GM12872 (cell line): ENCODE measurements around the gene RASSF5.

Experiments used
- TF ChIP-seq, protein P1 (sequence below): IDR thresholded peaks from 3 replicates; pipeline ENCODE4 v1.5.1; 2011; ENCODE audit warnings: low read depth, mild to moderate bottlenecking, low read length, moderate library complexity; ENCODE audit not compliant: insufficient read depth

Gene RASSF5

DNA sequence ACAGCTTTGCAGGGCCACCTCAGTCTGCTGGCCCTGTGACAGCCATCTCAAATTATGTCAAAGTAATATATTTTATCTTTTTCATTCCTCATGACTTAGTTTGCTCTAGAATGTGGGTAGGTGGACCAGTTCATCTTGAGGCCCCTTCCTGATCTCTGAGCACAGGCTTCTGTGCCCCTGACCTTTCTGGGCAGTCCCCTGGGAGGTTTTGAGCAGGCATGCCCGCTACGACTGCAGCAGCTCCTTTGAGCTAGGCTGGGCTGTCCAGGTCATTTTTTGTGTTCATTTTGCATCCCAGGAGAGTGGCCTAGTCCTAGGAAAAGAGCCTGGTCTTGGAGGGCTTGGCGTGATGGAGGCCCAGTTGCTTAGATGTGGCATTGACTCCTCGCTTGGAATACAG, 62.2 kb downstream of the RASSF5 start:
- TF ChIP-seq, protein P1, sequence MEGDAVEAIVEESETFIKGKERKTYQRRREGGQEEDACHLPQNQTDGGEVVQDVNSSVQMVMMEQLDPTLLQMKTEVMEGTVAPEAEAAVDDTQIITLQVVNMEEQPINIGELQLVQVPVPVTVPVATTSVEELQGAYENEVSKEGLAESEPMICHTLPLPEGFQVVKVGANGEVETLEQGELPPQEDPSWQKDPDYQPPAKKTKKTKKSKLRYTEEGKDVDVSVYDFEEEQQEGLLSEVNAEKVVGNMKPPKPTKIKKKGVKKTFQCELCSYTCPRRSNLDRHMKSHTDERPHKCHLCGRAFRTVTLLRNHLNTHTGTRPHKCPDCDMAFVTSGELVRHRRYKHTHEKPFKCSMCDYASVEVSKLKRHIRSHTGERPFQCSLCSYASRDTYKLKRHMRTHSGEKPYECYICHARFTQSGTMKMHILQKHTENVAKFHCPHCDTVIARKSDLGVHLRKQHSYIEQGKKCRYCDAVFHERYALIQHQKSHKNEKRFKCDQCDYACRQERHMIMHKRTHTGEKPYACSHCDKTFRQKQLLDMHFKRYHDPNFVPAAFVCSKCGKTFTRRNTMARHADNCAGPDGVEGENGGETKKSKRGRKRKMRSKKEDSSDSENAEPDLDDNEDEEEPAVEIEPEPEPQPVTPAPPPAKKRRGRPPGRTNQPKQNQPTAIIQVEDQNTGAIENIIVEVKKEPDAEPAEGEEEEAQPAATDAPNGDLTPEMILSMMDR, result no peak

DNA sequence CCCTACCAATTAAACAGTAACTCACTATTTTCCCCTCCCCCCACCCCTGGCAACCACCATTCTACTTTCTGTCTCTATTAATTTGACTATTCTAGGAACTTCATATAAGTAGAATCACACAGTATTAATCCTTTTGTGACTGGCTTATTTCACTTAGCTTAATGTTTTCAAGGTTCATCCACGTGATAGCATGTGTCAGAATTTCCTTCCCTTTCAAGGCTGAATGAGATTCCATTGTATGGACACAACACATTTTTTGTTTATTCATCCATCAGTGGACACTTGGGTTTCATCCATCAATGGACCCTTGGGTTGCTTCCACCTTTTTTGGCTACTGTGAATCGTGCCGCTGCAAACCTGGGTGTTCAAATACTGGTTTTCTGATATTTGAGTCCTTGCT, 63.2 kb downstream of the RASSF5 start:
- TF ChIP-seq, protein P1, result no peak

DNA sequence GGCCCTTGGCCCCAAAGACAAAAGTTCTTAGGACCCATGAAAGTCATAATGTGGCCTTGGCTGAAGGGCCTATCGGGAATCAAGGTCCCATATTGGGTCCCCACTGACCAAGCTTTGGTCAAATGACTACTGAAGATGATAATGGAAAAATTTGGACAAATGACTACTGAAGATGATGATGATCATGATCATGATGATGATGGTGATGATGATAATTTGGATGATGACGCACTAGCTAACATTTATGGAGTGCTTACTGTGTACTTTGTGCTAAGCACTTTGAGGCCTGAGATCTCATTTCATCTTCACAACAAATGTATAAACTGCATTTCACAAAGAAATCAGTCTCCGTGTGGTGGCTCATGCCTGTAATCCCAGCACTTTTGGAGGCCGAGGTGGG, 65.5 kb downstream of the RASSF5 start:
- TF ChIP-seq, protein P1, result no peak

DNA sequence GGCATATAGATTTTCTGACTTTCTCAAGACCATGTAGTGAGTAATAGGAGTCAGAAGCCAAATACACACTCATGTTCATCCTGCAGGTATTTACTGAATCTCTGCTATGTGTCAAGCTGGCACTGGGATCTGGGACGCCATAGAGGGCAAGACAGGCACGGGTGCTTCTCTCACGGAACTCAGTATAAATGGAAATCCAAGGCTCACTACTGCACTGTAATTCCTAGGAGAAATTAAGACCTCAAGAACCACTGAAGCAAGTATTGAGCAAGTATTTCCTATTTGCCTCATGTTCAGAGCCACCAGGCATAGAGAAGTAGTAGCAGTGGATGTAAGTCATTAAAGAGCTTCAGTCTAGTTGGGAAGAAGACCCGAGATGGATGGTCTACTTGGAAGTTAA, 66.0 kb downstream of the RASSF5 start:
- TF ChIP-seq, protein P1, result no peak

DNA sequence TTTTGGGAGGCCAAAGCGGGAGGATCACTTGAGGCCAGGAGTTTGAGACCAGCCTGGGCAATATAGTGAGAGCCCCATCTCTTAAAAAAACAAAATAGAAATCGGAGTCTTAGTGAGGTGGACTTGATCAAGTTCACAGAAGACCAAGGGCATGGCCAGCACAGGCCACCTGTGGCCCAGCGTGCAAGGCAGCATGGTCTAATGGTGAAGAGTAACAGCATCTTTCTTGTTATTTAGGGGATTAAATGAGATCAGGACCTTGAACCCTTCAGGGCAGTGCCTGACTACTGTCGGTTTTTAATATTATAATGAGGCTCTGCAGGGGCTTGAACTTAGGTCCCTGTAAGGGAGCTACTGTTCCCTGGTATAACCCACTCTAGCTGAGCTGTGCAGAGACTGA, 66.4 kb downstream of the RASSF5 start:
- TF ChIP-seq, protein P1, result no peak

DNA sequence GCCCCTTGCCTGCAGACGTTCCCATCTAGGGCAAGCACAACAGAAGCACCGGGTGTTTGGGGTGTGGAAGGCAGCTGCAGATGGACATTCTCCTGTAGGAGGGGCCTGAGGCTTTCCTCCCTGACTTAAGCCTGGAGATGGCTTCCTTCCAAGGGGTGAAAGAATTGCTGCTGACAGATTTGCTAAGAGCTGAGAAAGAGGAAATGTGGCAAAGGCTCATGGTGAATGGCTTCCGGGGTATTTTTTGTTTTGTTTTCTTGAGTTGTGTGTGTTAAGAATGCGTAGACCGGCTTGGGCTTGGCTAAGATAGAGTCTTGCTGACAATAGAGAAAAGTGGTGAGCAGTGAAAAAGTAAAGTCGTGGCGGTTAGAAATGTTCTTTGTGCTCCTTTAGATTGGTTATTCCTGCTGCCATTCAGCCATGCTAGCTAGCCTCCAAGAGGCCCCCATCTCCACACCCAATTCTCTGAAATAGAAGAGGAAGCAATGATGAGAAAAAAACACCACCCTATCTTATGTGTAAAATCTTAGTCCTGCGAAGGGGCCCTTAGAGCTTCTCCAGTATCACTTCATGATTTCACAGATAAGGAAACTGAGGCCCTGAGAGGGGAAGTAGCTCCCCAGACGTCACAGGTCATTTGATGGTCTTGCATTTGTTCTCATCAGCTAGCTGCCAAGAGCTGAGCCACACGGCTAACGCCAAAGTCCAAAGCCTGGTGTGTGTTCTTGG, 68.0 kb downstream of the RASSF5 start:
- TF ChIP-seq, protein P1, result no peak

DNA sequence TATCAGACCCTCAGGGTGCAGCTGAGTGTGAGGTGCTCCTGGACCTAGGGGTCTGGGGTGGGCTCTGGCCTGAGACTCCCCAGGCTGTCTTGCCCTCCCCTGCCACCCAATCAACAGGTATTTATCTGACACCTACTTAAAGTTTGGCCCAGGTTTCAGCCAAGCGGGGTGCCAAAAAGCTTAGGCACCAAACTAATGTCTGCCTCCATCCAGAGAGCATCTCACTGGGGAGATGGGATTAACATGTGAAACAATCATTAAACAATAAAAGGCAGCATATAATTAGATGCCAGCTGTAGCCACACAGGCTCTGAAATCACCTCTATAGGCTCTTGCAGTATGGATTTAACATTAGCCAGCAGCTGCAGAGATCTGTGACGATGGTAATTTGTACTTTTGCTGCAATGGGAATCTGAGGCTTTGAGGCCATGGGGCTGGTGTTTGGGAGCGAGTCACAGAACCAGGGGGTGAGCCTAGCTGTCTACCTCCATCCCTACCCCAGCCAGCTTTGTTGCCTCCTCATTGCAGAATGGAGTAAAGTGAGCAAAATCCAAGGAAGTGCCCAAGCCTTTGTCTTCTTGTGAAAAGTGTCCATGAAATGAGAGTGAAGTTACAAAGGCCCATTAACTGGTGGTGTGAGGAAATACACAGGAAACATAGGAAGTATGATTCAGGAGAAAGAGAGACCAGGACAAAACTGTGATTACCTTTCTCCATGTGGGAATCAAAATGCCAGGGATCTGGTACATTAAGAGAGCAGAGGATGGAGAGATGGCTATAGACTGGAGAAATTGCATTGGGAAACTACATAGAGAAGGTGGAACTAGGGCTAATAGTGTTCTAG, 68.8 kb downstream of the RASSF5 start:
- TF ChIP-seq, protein P1, result no peak
